Astrocyte (in vitro differentiated cells and primary cell): Measurements from ENCODE around the gene MRPL46. TPM values are rescaled to one million over a fixed set of nuclear protein-coding genes. Genes with fewer than 3 reads are reported as not detected.

Experiments
- DNase-seq: peaks from one replicate; pipeline ENCODE4 v3.0.0-alpha.2; 2010; ENCODE audit warnings: low read depth
- FAIRE-seq: peaks from 2 replicates; lab custom pipeline; 2011; peaks lifted over from hg19 to GRCh38; lab: Jason Lieb, UNC
- H2AFZ ChIP-seq: 2 replicates; pipeline ENCODE4 v1.6.0; 2012; ENCODE audit warnings: low read depth, low read length, inconsistent platforms
- H3K27ac ChIP-seq: 2 replicates; pipeline ENCODE4 v1.5.1; 2011; ENCODE audit warnings: low read depth, low read length, inconsistent platforms
- H3K27me3 ChIP-seq: 2 replicates; pipeline ENCODE4 v1.6.0; 2011; ENCODE audit warnings: low read length, inconsistent platforms; ENCODE audit not compliant: insufficient read depth
- H3K36me3 ChIP-seq: 2 replicates; pipeline ENCODE4 v1.5.1; 2011; ENCODE audit warnings: low read length, inconsistent platforms; ENCODE audit not compliant: insufficient read depth
- H3K4me1 ChIP-seq: 2 replicates; pipeline ENCODE4 v1.5.1; 2011; ENCODE audit warnings: low read length, inconsistent platforms; ENCODE audit not compliant: insufficient read depth
- H3K4me2 ChIP-seq: 2 replicates; pipeline ENCODE4 v1.6.0; 2012; ENCODE audit warnings: low read length, inconsistent platforms
- H3K4me3 ChIP-seq: 2 replicates; pipeline ENCODE4 v1.5.1; 2011; ENCODE audit warnings: low read depth, mild to moderate bottlenecking, low read length, inconsistent platforms; ENCODE audit not compliant: insufficient read depth
- H3K79me2 ChIP-seq: 2 replicates; pipeline ENCODE4 v1.6.0; 2012; ENCODE audit warnings: mild to moderate bottlenecking, low read length, inconsistent platforms; ENCODE audit not compliant: insufficient read depth
- H3K9ac ChIP-seq: 2 replicates; pipeline ENCODE4 v1.6.0; 2012; ENCODE audit warnings: mild to moderate bottlenecking, low read length, inconsistent platforms
- H3K9me3 ChIP-seq: 2 replicates; pipeline ENCODE4 v1.5.1; 2012; ENCODE audit warnings: low read depth, mild to moderate bottlenecking, low read length, inconsistent platforms; ENCODE audit not compliant: insufficient read depth
- H4K20me1 ChIP-seq: 2 replicates; pipeline ENCODE4 v1.6.0; 2012; ENCODE audit warnings: low read length, inconsistent platforms; ENCODE audit not compliant: insufficient read depth
- H3K27ac Mint-ChIP-seq: one replicate; pipeline ENCODE4 v1.8.0; 2021; ENCODE audit warnings: mild to moderate bottlenecking, mixed read lengths; ENCODE audit not compliant: unreplicated experiment
- H3K27me3 Mint-ChIP-seq: one replicate; pipeline ENCODE4 v1.8.0; 2021; ENCODE audit warnings: low read depth, mixed read lengths; ENCODE audit not compliant: unreplicated experiment
- H3K36me3 Mint-ChIP-seq: one replicate; pipeline ENCODE4 v1.8.0; 2021; ENCODE audit warnings: low read depth, mixed read lengths; ENCODE audit not compliant: unreplicated experiment
- H3K4me1 Mint-ChIP-seq: one replicate; pipeline ENCODE4 v1.8.0; 2021; ENCODE audit warnings: low read depth, mixed read lengths; ENCODE audit not compliant: unreplicated experiment
- H3K4me3 Mint-ChIP-seq: one replicate; pipeline ENCODE4 v1.8.0; 2021; ENCODE audit warnings: mild to moderate bottlenecking, moderate library complexity, mixed read lengths; ENCODE audit not compliant: unreplicated experiment
- H3K9me3 Mint-ChIP-seq: one replicate; pipeline ENCODE4 v1.8.0; 2021; ENCODE audit warnings: mild to moderate bottlenecking, mixed read lengths; ENCODE audit not compliant: unreplicated experiment
- EZH2 ChIP-seq: IDR thresholded peaks from 2 replicates; pipeline ENCODE4 v1.6.1; 2012; ENCODE audit warnings: mild to moderate bottlenecking, low read length, inconsistent platforms; ENCODE audit not compliant: insufficient read depth
- total RNA-seq: library from RNA; stranded (reverse); gene quantifications from 2 replicates; pipeline ENCODE4 v1.2.1, GENCODE V29; 2021
- TF ChIP-seq, protein P1 (sequence below): IDR thresholded peaks from 2 replicates; pipeline ENCODE4 v1.5.1; 2011; ENCODE audit warnings: low read depth, mild to moderate bottlenecking, inconsistent platforms, low read length, moderate library complexity; ENCODE audit not compliant: insufficient read depth

The MRPL46 gene
- total RNA-seq, 1 donor from 2014 or later = 24.3 TPM

DNA sequence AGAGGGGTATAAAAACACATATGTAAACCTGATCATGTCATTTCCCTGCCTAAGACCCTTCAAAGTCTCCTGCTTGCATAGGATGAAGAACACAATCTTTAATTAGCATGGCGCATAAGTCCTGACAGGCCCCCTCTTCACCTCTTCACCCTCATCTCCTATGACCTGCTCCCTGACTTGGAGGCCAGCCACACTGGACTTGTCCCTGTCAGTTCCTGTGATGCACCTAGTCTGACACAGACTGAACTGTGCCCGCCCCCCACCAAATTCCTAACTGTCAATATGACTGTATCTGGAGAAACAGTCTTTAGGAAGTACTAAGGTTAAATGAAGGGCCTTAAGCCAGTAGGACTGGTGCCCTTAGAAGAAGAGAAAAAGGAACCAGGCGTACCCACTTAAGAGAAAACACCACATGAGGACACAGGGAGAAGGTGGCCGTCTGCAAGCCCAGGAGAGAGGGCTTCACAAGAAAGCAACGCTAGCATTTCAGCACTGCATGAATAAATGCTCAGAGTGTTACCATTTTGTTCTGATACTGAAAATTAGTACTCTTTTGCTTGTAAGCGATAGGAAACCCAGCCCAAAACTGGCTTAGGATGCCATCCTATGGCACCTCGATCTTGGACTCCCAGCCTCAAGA, 34.0 kb downstream of the MRPL46 start:
- DNase-seq = no peak

DNA sequence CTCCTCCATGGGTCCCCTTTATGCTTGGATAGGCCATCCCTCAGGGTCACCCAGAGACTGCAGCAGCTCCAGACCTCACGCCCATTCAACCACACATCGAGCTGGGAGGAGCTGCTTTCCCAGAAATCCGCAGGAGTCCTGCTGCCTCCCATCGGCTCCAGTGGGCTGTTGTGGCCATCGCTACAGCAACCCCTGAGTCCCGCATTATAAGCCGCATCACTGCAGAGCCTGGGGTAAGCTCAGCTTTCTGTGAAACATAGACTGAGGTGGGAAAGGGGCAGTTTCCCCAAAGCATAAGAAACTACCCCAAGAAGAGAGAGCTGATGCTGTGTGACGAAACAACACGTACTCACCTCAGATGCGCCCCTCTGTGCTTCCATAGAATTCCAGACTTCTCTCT, 35.7 kb downstream of the MRPL46 start:
- no peak for DNase-seq
- H3K4me3 Mint-ChIP-seq = no peak overlapping the region

More for the DNA sequence above, 34.0 kb downstream of the MRPL46 start:
- Mint-ChIP-seq H3K36me3 (no peaks in the 10 kb centered on the region), H3K4me1 (peaks cover 6% of the 10 kb centered on the region), H3K27ac (no peak overlapping the region), H3K9me3 (peaks cover 3% of the 10 kb centered on the region), H3K4me3 (no peak overlapping the region), H3K27me3 (peaks cover 13% of the 10 kb centered on the region)
- TF ChIP-seq, protein P1, sequence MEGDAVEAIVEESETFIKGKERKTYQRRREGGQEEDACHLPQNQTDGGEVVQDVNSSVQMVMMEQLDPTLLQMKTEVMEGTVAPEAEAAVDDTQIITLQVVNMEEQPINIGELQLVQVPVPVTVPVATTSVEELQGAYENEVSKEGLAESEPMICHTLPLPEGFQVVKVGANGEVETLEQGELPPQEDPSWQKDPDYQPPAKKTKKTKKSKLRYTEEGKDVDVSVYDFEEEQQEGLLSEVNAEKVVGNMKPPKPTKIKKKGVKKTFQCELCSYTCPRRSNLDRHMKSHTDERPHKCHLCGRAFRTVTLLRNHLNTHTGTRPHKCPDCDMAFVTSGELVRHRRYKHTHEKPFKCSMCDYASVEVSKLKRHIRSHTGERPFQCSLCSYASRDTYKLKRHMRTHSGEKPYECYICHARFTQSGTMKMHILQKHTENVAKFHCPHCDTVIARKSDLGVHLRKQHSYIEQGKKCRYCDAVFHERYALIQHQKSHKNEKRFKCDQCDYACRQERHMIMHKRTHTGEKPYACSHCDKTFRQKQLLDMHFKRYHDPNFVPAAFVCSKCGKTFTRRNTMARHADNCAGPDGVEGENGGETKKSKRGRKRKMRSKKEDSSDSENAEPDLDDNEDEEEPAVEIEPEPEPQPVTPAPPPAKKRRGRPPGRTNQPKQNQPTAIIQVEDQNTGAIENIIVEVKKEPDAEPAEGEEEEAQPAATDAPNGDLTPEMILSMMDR = no peak
- TF ChIP-seq EZH2 = no peak
- no peaks in the 10 kb centered on the region for H3K9me3 ChIP-seq
- H3K4me2 ChIP-seq = no peak overlapping the region
- H3K9ac ChIP-seq = no peak overlapping the region
- H2AFZ ChIP-seq = no peak overlapping the region
- no peak for FAIRE-seq
- H4K20me1 ChIP-seq = no peaks in the 10 kb centered on the region
- no peaks in the 10 kb centered on the region for H3K36me3 ChIP-seq
- no peak overlapping the region for H3K27ac ChIP-seq
- H3K79me2 ChIP-seq = no peaks in the 10 kb centered on the region
- H3K4me3 ChIP-seq = no peak overlapping the region
- peaks cover 7% of the 10 kb centered on the region for H3K4me1 ChIP-seq
- no peaks in the 10 kb centered on the region for H3K27me3 ChIP-seq

More for the DNA sequence above, 35.7 kb downstream of the MRPL46 start:
- Histone ChIP-seq H2AFZ (no peak overlapping the region), H3K79me2 (no peaks in the 10 kb centered on the region), H3K4me1 (peaks cover 7% of the 10 kb centered on the region), H3K27ac (no peak overlapping the region), H3K36me3 (no peaks in the 10 kb centered on the region), H4K20me1 (no peaks in the 10 kb centered on the region), H3K9ac (no peak overlapping the region), H3K9me3 (no peaks in the 10 kb centered on the region), H3K4me2 (no peak overlapping the region), H3K27me3 (peaks cover 2% of the 10 kb centered on the region), H3K4me3 (no peak overlapping the region)
- Mint-ChIP-seq H3K27ac (no peak overlapping the region), H3K27me3 (peaks cover 23% of the 10 kb centered on the region), H3K36me3 (no peaks in the 10 kb centered on the region), H3K9me3 (no peaks in the 10 kb centered on the region), H3K4me1 (peaks cover 6% of the 10 kb centered on the region)
- TF ChIP-seq, protein P1 = no peak
- TF ChIP-seq EZH2 = no peak
- no peak for FAIRE-seq
